ENCODE results near the gene S100A10.

S100A10 gene

DNA sequence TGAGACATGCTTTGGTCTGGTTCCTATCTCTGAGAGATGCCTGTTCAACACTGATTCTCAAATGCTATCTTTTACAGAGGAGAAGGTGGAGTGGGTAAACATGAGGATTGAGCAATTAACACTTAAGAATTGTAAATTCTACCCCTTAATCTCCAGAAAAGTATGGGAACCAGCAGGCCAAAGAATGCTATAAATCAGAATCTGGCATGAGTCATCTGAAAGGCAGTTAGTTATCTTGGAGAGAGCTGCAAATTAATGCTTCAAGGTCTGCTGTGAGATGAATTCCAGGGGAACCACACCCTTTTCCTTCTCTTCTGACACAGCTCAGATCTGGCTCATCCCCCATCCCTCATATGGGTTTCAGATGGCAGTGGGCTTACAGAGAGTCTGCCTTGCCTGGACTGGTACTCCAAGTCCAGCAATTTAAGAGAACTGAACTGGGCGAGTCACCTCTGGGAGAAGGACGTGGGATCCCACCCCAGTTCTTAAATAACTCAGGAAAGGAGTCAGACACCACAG lies 5.2 kb downstream of the S100A10 start:
- DNase-seq (ENCODE audit: low read depth in 3 of 3, low spot score in 1 of 3), result no peak

GRCh38 chr1:151986501-151987190 lies 7.0 kb downstream of the S100A10 start:
- no peak for DNase-seq (ENCODE audit: low read depth in 3 of 3, low spot score in 1 of 3)

- no peak for DNase-seq (ENCODE audit: low read depth in 3 of 3, low spot score in 1 of 3)
These were observed 7.9 kb downstream of the S100A10 start for GRCh38 chr1:151985768-151986167.

GRCh38 chr1:151985270-151985669 lies 8.4 kb downstream of the S100A10 start:
- DNase-seq (ENCODE audit: low read depth in 3 of 3, low spot score in 1 of 3), result no peak

GRCh38 chr1:151984313-151984956 lies 9.2 kb downstream of the S100A10 start:
- no peak for DNase-seq (ENCODE audit: low read depth in 3 of 3, low spot score in 1 of 3)

GRCh38 chr1:151982300-151983005 lies 11.2 kb downstream of the S100A10 start:
- no peak for DNase-seq (ENCODE audit: low read depth in 3 of 3, low spot score in 1 of 3)

GRCh38 chr1:151981178-151981525 lies 12.5 kb downstream of the S100A10 start:
- DNase-seq (ENCODE audit: low read depth in 3 of 3, low spot score in 1 of 3), result no peak

GRCh38 chr1:151980287-151981177 lies 13.1 kb downstream of the S100A10 start:
- no peak for DNase-seq (ENCODE audit: low read depth in 3 of 3, low spot score in 1 of 3)

DNA sequence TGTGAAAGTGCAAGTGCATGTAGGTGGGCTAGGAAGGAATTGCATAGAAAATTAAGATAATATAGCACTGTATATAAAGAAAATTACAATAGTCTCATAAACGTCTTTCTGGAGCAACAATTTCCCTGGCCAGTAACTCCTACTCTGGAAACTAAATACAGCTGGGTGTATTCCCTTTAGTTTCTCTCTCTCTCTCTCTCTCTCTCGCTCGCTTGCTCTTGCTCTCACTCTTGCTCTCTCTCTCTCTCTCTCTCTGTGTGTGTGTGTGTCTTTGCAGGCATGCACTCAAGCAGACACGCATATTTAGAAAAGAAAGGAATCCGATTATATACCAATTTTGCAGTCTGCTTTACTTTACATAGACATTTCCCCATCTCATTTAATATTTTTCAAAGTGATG lies 14.7 kb downstream of the S100A10 start:
- DNase-seq (ENCODE audit: low read depth in 3 of 3, low spot score in 1 of 3), result no peak

GRCh38 chr1:151977662-151978230 lies 15.9 kb downstream of the S100A10 start:
- DNase-seq (ENCODE audit: low read depth in 3 of 3, low spot score in 1 of 3), result no peak

DNA sequence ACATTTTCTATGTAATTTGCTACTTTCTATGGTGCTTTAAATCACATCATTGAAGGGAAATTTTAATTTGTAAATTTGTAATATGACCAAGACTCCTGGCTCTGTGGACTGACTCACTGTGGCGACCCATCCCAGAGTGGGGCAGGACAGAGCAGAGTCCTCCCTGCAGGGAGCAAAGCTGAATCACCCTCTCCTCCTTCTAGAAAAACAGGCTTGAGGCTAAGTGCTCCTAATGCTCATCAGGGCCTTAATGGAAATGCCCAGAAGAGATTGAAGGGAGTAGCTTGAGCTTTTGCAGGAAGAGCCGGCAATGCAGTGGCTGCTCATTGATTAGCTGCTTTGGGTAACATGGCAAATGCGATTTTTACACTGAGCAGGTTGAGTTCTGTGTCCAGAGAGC lies 16.8 kb downstream of the S100A10 start:
- DNase-seq (ENCODE audit: low read depth in 3 of 3, low spot score in 1 of 3), result no peak

DNA sequence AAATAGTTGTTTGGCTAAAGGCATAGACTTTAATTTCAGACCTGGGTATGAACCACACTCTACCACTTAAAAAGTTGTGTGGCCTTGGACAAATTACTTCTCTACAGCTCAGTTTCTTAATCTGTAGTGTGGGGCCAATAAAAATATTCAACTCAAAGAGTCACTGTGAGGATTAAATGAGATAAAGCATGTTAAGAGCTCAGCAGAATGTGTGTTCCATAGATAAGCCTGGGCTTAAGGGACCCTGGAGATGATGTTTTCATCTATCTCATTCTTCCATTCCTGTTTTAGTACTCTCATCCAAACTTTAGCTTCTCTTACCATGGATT lies 17.7 kb downstream of the S100A10 start:
- no peak for DNase-seq (ENCODE audit: low read depth in 3 of 3, low spot score in 1 of 3)

GRCh38 chr1:151975311-151976014 lies 18.2 kb downstream of the S100A10 start:
- DNase-seq (ENCODE audit: low read depth in 3 of 3, low spot score in 1 of 3), result no peak

DNA sequence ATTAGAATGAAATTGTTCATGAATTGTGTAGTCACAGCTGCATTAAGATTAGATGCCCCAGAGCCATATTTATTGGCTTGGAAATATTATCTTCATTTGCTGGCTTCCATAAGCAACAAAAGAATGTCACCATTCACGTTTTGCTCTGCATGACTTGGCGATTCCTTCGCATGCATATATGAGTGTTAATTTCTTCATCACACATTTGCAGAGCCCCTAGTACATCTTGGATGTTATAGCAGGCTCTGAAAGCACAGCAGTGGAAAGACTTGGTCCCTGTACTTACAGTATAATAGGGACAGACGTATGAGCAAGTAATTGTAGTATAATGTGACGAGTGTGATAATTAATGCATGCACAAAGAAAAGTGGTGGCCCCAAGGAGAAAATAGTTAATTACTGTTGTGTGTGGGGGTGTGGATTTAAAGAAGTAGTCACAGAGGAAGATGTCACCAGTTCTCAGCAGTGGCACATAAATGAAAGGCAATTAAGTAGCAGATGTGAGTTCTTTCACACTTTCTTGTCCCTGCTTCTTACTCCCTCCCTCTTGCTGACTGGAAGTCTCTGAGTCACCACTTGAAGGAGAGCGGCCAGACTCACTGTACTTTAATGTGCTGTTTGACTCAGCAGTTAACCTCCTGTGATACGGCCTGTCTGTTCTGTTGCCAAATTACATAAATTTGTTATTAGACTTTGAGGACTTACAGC lies 21.0 kb downstream of the S100A10 start:
- no peak for DNase-seq (ENCODE audit: low read depth in 3 of 3, low spot score in 1 of 3)

DNA sequence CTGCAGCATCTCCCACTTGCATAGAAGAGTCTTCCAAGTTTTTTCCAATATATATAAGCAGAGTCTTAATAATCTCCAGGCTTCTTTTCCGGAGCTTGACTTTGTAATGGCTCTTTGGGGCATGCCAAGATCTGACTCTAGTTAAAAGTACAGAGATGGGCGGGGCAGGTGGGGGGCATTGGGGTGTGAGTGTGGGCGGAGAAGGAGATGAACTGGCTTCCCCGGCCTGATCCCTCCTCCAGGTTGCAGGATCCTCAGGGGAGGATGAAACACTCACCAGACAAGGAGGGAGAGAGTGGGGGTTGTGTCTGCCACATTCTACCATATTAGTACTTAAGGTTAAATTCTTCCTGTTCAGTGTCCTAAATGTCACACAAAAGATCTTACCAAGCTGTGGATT lies 23.0 kb downstream of the S100A10 start:
- DNase-seq (ENCODE audit: low read depth in 3 of 3, low spot score in 1 of 3), result no peak

DNA sequence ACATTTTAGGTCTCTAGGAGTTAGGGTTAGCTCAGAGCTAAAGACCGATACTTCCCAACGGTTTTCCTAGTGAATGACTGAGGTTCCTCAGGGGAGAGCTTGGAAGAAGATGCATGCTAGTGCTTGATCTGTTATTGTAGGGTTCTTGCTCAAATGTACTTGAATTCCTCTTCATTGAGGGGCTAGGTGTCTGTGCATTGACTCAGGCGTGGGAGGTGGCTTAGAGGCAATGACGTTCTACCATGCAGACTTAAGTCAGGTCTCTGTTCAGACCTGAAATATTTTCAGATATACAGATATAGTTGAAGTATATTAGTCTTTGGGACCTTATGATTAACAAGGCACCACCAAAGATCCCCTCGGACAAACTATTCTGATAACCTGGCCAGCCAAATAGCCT lies 23.5 kb downstream of the S100A10 start:
- DNase-seq (ENCODE audit: low read depth in 3 of 3, low spot score in 1 of 3), result no peak

- no peak for DNase-seq (ENCODE audit: low read depth in 3 of 3, low spot score in 1 of 3)
These were observed 24.8 kb downstream of the S100A10 start for GRCh38 chr1:151968791-151969399.

DNA sequence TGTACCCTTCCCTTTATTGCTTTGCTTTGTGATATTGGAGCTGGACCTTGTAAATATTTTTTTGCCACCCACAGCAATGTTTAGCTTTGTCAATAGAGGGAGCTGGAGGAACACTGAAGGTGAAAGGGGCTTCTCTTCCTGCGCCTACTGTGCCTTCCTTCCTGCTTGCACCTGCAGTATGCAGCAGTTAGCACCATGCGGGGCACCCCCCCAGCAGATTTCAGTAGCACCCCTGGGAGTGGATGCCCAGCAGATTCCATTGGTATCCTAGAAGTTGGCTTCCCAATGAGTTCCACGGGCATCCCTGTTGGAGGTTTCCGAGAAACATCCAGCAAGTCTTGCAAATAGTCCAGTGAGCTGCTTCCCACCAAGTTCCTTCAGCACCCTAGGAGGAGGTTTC lies 25.6 kb downstream of the S100A10 start:
- DNase-seq (ENCODE audit: low read depth in 3 of 3, low spot score in 1 of 3), result peak in 1 of 3 donors; percentile 22

GRCh38 chr1:151967091-151967490 lies 26.6 kb downstream of the S100A10 start:
- DNase-seq (ENCODE audit: low read depth in 3 of 3, low spot score in 1 of 3), result no peak
